NB4 (cell line): ENCODE results near the gene XYLT1.

ENCODE experiments used
- CTCF ChIP-seq: IDR thresholded peaks from one replicate; pipeline ENCODE4 v1.5.1; 2012; ENCODE audit warnings: low read depth, low read length
- POLR2A ChIP-seq: IDR thresholded peaks from 2 replicates; pipeline ENCODE4 v1.6.1; 2011; ENCODE audit warnings: mild to moderate bottlenecking; ENCODE audit not compliant: insufficient read length; ENCODE audit errors: extremely low read depth

GRCh38 chr16:17476414-17477259 lies 5.9 kb upstream of the XYLT1 start:
- peak; percentile 49 for TF ChIP-seq CTCF
- TF ChIP-seq POLR2A = no peak
